ENCODE data around the gene IGF1R.

Gene IGF1R

DNA sequence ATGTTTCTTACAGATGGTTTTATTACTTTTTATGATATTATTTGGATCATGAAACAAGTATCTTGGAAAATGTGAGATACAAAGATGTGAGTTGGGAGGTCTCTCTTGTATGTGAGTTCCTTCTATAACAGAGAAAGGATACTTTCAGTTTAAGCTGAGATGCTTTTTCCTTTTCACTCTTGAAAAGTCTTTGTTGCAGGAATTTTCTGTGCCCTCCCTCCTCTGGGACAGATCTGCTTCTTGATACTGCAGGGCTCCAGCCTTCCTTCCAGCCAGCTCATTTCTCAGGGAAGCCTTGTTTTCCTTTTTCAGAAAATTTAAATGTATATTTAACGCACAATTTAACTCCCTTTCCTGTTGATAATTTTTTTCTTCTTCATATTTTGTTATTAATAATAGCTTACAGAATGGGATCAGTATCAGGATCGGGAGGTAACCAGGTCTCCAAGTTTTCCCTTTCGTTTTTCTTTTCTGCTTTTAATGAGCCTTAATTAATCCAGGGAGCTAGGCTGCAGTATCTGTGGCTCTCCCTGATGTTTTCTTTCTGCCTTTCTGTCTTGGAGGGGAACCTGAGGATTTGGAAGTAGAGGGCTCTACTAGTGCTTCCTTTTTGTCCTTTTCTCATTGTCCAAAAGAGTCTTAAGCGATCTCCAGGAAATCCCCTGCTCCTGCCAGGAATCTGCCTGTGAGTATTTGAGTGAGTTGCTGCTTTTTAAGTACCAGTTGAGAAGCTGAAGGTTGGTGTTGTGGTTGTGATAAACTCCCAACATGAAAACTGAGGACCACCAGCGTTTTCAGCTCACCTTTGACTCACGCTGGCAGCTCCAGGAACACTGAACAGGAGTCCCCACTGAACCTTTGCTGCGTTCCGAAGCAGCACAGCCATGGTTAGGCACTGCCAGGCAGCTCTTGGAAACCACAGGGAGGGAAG lies 105.7 kb downstream of the IGF1R start:
- DNase-seq (ENCODE audit: extremely low spot score), result no peak
- TF ChIP-seq CTCF (IDR thresholded peaks at IDR 0.05; ENCODE audit: control extremely low read depth, extremely low read depth, low read depth, missing control alignments), result no peak
- POLR2A ChIA-PET, result no interaction called here
- CTCF ChIA-PET, result interaction anchor here (0.8 to 1.7 kb wide), 6 partner anchors 8 to 94 kb away, joined by 3 to 7 read pairs (median 3); no protein-coding TSS in a partner anchor

DNA sequence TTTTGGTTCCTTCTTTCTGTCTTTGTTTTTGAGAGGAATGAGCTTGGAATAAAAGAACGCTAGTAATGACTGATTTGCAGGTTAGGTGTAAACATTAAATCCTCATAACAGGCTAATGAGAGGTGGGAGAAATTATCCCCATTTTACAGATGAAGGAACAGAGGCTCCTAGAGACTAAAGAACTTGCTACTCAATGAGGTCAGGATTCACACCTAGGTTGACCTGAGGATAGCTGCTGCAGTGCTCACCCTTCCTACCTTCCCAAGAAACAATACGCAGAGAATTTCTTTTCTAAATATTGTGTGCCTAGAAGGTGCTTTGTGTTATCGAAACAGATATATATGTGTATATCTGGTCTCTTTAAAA lies 106.3 kb downstream of the IGF1R start:
- no peak for DNase-seq (ENCODE audit: extremely low spot score)
- ChIA-PET POLR2A (no interaction called here), CTCF (interaction anchor here (0.8 to 1.7 kb wide), 3 partner anchors 25 to 95 kb away, joined by 3 to 7 read pairs (median 3); no protein-coding TSS in a partner anchor)
- no peak for TF ChIP-seq CTCF (IDR thresholded peaks at IDR 0.05; ENCODE audit: control extremely low read depth, extremely low read depth, low read depth, missing control alignments)

DNA sequence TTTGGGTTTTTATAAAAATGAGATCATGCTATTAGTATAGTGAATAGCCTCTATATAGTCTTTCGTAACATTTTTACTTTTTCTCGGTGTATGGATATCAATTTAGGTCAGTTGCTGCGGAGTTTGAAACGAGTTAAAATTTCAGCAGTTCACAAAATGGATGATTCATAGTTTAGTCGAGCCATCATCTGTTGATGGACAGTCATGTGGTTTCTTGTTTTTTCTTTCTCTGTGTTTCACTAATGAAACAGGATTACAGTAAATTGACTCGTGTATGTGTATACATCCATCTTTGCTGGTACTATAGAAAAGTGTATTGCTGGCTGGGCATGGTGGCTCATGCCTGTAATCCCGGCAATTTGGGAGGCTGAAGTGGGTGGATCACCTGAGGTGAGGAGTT lies 106.8 kb downstream of the IGF1R start:
- no peak for DNase-seq (ENCODE audit: extremely low spot score)
- POLR2A ChIA-PET, result no interaction called here
- no peak for TF ChIP-seq CTCF (IDR thresholded peaks at IDR 0.05; ENCODE audit: control extremely low read depth, extremely low read depth, low read depth, missing control alignments)
- CTCF ChIA-PET, result interaction anchor here (1.7 kb wide), 1 partner anchor 24 kb away, joined by 7 read pairs; no protein-coding TSS in a partner anchor

DNA sequence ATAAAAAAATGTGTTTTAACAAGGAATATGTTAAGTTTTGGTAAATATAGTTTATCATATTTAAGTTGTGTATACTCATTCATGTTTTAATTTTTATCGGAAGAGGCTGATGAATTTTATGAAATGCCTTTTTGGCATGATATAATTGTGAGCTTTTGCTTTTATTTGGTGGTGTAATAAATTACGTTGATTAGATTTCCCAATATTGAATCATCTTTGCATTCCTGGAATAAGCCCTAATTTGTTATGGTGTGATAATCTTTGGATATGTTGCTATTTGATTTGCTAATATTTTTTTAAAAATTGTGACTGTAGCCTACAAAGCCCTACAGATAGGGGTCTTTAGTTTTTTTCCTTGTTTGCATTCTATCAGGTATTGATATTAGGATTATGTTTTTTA lies 107.4 kb downstream of the IGF1R start:
- DNase-seq (ENCODE audit: extremely low spot score), result no peak
- no peak for TF ChIP-seq CTCF (IDR thresholded peaks at IDR 0.05; ENCODE audit: control extremely low read depth, extremely low read depth, low read depth, missing control alignments)
- POLR2A ChIA-PET, result no interaction called here
- CTCF ChIA-PET, result no interaction called here

DNA sequence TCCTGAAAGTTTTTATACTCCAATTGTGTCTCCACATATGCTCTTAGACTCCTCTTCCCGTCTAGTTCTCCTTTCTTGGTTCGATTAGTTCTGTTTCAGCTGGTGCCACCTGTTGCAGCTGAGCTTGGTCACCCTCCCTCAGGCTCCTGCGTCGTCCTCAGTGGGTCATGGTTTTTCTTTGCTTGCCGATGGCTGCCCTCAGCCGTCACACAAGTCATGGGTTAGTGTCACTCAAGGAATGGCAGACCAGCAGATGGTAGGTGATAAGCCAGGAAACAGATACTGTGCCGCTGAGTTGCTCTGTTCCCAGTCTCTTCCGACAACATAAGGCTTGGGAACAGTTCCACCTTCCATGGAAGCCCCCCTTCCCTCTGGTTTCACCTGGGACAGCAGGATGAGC lies 109.9 kb downstream of the IGF1R start:
- no peak for TF ChIP-seq CTCF (IDR thresholded peaks at IDR 0.05; ENCODE audit: control extremely low read depth, extremely low read depth, low read depth, missing control alignments)
- DNase-seq (ENCODE audit: extremely low spot score), result no peak
- ChIA-PET CTCF (interaction anchor here (1.2 kb wide), 1 partner anchor 14 kb away, joined by 4 read pairs; no protein-coding TSS in a partner anchor), POLR2A (no interaction called here)

GRCh38 chr15:98759277-98759676 lies 110.9 kb downstream of the IGF1R start:
- no peak for TF ChIP-seq CTCF (IDR thresholded peaks at IDR 0.05; ENCODE audit: control extremely low read depth, extremely low read depth, low read depth, missing control alignments)
- no peak for DNase-seq (ENCODE audit: extremely low spot score)
- POLR2A ChIA-PET, result interaction anchor here (0.5 kb wide), 1 partner anchor 31 kb away, joined by 4 read pairs; no protein-coding TSS in a partner anchor
- CTCF ChIA-PET, result interaction anchor here (5.8 kb wide), 1 partner anchor 20 kb away, joined by 32 read pairs; no protein-coding TSS in a partner anchor

Data from GM10248 (cell line).